ENCODE results near the gene KCNJ10.

KCNJ10 gene

GRCh38 chr1:160082926-160083325 lies 13.0 kb upstream of the KCNJ10 start:
- no peak for DNase-seq

DNA sequence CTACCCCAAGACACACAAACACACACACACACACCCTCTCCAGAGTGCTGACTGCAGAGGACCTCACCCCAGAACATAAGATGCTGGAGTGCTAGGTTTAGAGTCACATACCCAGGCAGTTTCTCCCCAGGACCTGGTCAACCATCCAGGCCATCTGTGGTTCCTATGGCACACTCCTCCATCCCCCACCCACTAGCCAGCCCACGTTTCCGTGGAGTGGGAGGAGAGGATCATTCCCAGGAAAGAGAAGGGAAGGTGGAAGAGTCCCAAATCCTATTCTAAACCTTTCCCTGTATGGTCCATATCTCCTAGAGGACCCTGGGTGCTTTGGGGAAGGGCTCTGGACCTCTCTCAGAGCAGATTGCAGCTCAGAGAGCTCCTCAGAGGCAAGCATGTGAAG lies 12.5 kb upstream of the KCNJ10 start:
- DNase-seq = no peak

GRCh38 chr1:160081261-160081936 lies 11.4 kb upstream of the KCNJ10 start, which contains the start of gene KCNJ9:
KCNJ9 (plus strand) TSS chr1:160081538; CDS start chr1:160084031, 2,493 bp downstream.
- DNase-seq = no peak

DNA sequence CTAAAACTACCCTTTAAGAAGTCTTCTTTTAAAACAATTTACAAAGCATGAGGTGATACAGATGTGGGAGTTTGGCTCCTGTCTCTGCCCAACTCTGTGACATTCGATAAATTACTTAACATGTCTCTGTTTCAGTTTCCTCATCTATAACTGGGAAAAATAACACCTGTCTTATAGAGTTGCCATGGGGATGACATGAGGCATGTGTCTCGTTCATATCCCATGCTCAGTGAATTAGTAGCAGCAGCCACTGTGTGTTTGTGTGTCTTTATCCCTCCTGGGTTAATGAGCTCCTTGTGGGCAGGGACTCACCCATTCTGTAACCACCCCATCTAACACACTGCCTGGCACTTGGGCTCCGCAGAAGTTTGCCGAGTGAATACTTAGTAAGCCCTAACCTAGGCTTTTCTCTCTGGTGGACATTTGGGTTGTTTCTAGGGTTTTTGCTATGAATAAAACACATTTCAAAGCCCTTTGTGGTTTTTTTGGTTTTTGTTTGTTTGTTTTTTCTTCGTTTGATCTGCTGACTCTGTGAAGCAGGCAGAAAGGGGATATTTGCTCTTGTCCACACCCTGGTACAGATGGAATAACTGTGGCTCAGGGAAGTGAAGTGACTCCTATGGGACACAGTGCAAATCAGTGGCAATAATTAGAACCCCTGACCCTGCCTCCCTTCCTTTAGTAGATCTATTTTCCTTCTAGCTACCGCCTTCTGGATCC lies 10.6 kb upstream of the KCNJ10 start:
- DNase-seq = no peak

DNA sequence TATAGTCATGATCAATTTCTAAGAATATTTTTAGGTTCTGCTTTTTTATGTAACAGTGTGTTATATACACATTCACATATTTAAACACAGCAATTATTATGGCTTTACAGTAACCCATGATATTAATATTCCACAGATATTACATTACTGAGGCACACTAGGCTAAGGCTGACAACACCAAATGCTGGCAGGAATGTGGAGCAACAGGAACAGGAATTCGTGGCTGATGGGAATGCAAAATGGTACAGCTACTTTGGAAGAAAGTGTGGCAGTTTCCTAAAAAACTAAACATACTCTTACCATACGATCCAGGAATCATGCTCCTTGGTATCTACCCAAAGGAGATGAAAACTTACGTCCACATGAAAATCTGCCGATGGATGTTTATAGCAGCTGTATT lies 9.5 kb upstream of the KCNJ10 start:
- DNase-seq = no peak

GRCh38 chr1:160078512-160079195 lies 8.7 kb upstream of the KCNJ10 start:
- DNase-seq = peak; percentile 66 to 72

DNA sequence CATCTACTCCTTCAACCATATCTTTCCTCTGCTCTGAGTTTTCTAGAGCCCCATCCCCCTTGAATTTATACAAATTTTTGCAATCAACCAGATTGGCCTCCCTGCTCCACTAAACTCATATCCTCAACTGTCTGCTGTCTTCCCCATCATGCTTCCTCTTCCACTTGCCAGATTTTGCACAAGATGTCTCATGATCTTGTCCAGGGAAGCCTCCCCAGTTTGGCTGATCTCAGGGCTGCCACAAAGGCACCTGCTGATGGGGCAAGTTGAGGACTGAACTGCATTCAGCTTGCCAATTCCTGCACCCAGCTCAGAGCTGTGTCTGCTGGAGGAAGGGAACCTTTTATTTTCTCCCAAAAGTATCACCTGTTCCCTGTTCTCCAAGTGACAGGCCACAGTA lies 7.5 kb upstream of the KCNJ10 start:
- DNase-seq = no peak

GRCh38 chr1:160076295-160076694 lies 6.3 kb upstream of the KCNJ10 start:
- no peak for DNase-seq

DNA sequence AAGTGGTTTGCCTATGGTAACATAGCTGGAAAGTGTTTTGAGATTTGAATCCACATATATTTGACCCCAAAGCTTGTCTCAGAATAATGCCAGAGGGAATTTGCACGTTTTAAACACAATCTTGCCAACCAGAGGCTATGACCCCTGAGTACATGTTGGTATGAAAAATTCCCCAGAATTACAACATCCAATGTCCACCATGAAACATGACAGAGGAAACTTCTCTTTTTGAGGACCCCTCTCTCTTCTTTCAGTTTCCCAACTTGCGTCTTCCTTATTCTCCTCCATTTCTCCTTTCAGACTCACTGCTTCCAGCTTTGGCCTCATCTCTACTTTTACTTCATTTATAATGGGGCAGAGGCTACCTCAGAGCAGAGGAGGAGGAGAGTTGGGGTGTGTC lies 5.9 kb upstream of the KCNJ10 start:
- no peak for DNase-seq

DNA sequence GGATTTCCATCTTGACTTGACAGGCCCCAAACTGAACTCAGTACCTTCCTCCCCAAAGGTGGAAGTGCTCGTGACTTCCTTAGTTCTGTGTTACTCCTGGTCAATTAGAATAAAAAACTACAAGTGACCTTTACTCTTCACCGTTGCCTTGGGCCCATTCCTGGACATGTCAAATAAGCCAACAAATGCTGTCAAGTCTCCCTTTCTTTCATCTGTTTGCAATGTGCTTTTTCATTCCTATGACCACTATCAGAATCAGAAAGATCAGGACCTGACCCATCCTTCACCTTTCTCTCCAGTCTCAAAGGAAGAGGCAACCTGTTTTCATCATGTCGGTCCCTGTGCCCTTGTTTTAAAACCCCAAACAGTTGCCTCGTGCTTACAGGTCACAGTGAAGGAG lies 4.9 kb upstream of the KCNJ10 start:
- no peak for DNase-seq

DNA sequence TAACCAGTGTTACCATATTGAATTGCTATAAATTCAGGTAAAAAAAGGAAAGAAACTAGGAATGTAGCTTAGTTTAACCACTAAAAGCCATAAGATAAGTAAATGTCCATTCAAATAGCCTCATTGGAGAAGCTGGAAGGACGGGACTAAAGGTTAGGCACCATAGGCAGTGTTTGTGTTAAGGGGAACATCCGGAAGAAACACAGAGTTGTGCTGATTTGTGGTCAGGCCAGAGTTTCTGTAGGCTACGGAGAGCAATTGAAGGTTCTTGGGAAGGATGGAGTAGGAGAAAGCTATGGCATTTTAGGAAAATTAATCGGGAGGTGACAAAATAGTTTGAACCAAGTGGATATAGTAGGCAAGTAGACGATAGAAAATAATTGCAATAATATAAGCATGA lies 1.3 kb upstream of the KCNJ10 start:
- DNase-seq = no peak

GRCh38 chr1:160070243-160071163 lies 543 bp upstream of the KCNJ10 start:
- DNase-seq = peak; percentile 70 to 74

DNA sequence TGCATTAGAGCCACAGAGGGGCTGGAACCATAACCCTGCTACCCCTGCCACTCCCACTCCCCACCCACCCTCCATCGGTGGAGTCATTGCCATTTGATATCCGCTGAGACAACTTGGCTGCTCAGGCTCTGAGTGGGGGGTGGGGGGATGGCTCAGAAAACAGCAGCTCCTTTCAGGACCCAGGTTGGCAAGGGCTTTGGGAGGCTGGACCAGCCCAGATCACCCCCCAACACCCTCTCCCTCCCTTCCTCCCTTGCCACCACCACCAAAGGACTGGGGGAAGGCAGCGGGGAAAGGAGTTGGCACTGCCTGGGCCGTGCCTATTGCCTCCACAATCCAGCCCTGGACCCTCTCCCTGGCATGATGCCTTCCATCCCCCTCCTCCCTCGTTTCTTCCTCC lies 1.7 kb downstream of the KCNJ10 start:
- DNase-seq = no peak

DNA sequence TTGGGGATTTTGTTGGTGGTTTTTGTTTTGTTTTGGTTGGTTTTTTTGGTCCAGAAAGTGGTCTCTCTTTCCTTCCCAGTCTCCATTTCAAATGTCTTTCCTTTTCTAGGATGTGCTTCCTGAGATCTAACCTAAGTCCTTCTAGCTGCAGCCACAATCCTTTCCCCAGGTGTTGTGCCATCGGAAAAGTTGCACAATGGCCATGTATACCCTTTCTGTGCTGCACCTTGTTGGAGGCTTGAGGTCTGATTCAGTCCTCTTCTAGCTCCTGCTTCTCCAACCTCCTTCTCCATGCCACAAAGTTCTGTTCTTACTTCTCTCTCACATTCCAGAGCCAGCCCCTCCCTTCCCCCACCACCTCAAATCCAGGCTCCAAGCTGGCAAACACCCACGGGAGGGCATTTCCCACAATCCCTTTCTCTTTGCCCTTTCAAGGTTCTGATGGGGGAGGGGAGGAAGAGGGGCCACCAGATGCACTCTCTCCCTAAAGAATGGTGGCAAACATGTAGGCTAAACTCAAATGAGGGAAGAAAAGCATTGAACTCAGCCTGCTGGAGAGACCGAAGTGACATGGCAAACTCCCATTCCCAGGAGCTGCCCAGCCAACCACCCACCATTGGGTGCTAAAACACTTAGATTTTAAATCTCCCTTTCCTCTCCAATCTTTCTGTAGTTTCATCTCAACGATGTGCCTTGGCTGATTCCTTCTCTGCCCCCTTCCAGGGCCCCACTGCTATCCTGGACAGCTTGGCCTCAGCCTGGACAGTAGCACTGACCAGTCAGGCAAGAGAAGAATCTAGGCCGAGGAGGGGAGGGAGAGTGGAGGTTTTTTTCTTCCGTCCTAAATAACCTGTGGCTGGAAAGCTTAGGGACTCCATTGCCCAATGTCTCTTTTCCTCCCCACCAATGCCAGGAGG lies 2.9 kb downstream of the KCNJ10 start:
- no peak for DNase-seq

- no peak for DNase-seq
Measured at GRCh38 chr1:160064746-160065145, 5.2 kb downstream of the KCNJ10 start.

DNA sequence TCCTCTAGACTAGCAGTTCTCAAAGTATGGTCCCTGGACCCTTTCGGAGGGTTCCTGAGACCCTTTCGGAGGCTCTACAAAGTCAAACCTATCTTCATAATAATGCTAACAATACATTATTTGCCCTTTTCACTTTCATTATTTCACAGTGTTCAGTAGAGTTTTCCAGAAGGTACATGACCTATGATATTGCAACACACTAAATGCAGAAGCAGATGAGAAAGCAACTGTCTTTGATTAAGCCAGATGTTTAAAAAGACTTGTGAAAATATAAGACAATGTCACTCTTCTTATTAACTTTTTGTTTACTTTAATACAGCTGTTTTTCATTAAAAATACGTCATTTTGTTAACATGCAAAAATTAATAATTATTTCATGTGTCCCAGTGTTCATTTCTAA lies 5.8 kb downstream of the KCNJ10 start:
- DNase-seq = no peak

GRCh38 chr1:160063176-160063575 lies 6.8 kb downstream of the KCNJ10 start:
- DNase-seq = no peak

DNA sequence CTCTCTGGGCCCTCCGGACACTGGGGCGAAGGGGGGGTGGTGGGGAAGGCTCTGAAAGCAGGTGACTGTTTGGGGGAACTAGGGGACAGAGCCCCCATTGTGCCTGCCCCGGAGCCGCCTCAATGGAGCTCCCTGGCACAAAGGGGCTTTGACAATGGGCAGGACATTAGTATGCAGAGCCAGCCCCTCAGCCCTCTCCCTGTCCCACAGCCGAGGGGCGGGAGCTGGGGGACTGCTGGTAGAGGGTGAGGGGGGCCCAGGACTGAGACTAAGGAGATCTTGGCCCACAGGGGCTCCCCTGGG lies 7.8 kb downstream of the KCNJ10 start:
- no peak for DNase-seq

- DNase-seq = no peak
Measured at GRCh38 chr1:160061369-160062229, 8.4 kb downstream of the KCNJ10 start.

DNA sequence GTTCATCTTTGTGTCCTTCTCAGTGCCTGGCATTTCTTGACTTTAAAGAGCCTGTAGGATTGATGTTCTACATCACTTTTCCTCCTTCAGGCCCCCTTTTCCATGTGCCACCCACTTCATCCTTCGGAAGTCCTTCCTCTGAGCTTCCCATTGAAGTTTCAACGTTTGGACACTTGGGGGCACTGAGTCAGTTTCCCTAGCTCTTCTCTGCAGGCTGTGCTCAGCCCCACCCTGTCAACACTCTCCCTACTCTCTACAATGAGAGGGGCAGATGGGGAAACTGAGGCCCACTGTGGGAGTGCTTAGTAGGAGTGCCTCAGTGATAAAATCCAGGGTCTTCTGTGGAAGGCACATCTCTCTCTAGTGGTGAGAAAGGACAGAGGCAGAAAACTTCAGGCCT lies 11.9 kb downstream of the KCNJ10 start:
- DNase-seq = no peak

DNA sequence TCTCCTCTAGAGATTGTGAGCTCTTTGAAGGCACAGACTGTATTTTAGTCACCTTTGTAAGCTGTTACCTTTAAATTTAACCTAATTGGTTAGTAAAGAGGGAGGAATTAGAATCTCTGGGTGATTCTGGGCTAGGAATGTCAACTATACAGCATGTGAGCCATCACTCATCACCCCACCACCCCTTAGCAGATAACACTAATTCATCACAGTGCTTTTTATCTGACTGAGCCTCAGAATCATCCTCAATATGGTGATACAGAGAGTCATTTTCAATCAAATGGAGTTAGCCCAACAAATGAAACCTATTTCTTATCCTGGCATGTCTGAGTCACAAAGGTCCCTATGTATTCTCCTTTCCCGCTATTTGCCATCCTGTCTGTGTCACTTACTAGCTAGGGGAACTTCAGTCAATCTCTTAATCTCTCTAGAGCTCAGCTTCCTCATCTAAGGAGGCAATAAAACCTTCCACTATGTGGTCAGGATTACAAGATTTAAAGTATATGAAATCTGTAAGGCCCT lies 13.3 kb downstream of the KCNJ10 start:
- DNase-seq = no peak

Measured in stimulated activated CD4-positive, alpha-beta T cell treated with anti-CD3 and anti-CD28 coated beads, Interleukin-2, amount 100 ng/mL, for 24 hours (primary cell).